ENCODE data around the gene ERBB4.
"Not testable (repeated sequence)": the region's sequence is repeated elsewhere in the genome, so short reads cannot be mapped to it uniquely, and the experiment has no call there.

The ERBB4 gene

DNA sequence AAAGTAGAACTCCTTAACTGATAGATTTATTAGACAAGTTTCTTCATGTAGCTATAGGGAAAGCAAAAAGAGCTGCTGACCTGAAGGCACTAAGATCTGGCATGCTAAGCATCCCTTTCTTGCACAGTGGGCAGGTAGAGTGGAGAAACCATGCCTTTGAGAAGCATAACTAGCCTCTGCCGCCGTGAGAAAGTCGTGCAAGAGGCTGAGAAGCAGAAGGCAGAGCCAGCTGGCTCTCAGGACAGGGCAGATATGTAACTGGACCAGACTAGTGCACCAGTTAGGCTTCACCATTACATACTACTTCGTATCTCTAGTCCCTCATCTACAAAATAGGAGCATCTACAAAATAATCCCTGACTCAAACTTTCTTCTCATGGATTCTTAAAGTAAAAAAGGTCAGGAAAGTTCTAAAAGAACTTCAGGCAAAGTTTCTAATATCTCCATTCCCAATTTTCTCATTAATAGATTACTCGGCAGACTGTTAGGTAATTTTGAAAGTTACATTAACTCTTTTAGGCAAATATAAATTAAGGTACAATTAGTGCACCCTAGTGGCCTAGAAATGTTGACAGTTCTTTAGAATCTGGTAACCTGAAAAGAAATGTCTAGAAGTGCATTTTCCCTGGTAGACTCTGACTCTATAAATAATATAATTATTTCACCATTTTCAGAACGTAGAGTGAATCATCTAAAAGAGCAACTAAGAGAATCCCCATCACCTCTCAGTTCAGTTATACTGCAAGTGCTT, 10.3 kb downstream of the ERBB4 start:
- DNase-seq = no peak

- no peak for DNase-seq
Measured at GRCh38 chr2:212526059-212526458, 12.5 kb downstream of the ERBB4 start.

DNA sequence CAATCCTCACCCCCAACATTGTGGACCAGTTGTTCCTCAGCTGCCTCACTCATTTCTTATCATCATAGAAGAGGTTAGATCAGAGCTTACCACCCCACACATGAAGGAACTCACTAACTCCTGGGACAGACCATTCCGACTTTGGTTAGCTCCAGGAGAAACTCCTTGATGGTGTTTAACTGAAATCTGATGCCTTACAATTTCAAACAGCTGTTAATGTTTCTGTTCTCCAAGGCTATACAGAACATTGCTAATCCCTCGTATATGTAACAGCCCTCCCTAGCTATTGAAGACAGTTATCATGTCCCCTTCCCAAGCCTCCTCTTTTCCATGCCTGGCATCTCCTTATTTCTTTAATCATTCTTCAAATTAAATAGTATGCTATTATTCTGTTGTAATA, 14.8 kb downstream of the ERBB4 start:
- no peak for DNase-seq

DNA sequence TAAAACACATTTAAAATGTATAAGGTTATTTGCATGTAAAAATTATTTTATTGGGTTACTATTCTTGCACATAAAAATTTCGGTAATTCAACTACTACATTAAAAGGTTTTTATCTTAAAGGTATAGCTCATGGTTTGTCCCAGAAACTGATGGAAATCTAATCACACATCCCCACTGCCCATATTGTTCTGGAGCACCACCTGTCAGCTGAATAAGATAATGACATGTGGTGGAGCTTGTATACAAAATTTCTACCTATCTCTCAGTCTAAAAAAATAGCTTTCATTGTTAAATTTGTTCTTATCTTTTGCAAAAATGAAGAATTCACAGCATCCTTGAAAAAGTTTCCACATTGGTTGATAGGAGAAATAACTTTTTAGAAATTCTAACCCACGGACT, 18.3 kb downstream of the ERBB4 start:
- peak; percentile 8 for DNase-seq

DNA sequence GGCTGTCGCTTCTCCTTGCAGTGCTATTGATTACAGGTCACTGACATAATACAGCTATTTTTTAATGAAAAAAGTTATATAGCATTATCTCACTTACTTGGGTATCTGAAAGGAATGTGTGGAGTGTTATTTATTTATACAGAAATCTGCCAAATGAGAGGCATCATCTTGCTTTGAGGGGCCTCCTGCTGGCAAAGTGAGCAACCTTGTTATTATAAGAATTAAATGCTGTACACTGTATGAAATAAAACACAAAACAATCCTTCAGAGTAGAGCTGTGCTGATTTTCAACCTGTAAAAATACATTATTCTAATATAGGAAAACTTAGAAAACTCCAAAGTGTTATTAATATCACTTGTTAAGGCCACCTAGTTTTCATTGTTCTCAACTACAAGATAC, 20.9 kb downstream of the ERBB4 start:
- no peak for DNase-seq

- no peak for DNase-seq
Measured at GRCh38 chr2:212505586-212505985, 33.0 kb downstream of the ERBB4 start.

DNA sequence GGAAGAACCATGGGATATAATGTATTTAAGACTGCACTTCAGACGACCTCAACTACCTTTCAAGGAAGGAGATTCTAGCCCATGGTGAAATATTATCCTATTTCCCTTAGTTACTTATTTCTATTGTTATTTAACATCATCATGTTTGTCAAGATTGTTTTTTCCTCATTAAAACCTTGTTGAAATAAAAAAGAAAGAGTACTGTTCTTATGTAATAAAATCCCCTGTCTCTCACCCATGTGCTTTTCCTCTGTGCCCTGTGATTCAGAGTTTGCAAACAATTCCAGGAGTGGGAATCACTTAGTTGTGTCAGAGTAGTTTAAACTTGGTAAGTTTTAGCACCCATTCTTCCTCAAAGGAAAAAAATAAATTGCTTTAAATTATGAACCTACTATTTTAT, 43.6 kb downstream of the ERBB4 start:
- no peak for DNase-seq

- no peak for DNase-seq
Measured at GRCh38 chr2:212494418-212495020, 44.1 kb downstream of the ERBB4 start.

- no peak for DNase-seq
Measured at GRCh38 chr2:212489719-212490346, 48.8 kb downstream of the ERBB4 start.

GRCh38 chr2:212488611-212489010, 50.0 kb downstream of the ERBB4 start:
- no peak for DNase-seq

GRCh38 chr2:212484563-212485080, 54.0 kb downstream of the ERBB4 start:
- peak; percentile 62 for DNase-seq

DNA sequence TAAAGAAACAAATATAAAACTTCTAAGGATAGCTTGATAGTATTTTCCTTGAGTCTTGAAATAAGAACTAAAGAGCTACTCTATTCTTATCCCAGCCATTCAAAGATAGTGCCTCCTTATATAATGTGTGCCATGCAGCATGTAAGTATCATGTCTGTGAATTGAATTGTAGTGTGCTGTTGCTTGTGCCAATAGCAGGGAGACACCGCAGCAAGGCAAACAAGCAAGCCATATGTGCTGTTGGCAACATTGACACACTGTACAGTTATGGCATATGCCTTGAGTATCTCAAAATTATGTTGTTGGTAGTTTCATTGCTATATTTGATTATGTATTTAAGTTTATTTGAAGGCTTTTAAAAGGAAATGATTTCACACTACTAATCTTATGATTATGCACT, 58.2 kb downstream of the ERBB4 start:
- no peak for DNase-seq

DNA sequence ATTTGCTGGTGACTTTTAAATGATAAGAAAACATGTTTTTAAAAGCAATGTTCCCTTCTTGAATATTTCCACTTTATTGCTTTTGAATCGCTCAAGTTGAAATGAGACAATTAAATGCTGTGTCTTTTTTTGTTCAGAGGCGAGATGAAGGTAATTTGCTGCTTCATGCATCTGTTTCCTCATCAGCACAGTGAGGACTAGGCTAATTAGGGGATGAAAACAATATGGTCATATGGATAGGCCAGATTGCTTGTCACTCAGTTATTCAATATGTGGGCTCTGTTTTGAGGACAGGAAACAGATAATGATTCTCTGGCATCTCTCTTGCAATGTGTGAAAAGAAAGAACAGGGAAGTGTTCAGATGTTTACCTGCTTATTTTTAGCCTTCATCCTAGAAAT, 61.0 kb downstream of the ERBB4 start:
- DNase-seq = no peak

GRCh38 chr2:212473211-212473610, 65.4 kb downstream of the ERBB4 start:
- DNase-seq = no peak

- DNase-seq = not testable (repeated sequence)
Measured at GRCh38 chr2:212467551-212467950, 71.1 kb downstream of the ERBB4 start.

- DNase-seq = no peak
Measured at GRCh38 chr2:212465456-212465855, 73.1 kb downstream of the ERBB4 start.

DNA sequence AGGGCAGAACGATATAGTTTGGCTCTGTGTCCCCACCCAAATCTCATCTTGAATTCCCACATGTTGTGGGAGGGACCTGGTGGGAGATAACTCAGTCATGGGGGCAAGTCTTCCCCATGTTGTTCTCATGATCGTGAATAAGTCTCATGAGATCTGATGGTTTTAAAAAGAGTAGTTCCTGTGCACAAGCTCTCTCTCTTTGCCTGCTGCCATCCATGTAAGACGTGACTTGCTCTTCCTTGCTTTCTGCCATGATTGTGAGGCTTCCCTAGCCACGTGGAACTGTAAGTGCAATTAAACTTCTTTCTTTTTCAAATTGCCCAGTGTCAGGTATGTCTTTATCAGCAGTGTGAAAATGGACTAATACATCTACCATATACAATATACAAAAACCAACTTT, 76.9 kb downstream of the ERBB4 start:
- not testable (repeated sequence) for DNase-seq

DNA sequence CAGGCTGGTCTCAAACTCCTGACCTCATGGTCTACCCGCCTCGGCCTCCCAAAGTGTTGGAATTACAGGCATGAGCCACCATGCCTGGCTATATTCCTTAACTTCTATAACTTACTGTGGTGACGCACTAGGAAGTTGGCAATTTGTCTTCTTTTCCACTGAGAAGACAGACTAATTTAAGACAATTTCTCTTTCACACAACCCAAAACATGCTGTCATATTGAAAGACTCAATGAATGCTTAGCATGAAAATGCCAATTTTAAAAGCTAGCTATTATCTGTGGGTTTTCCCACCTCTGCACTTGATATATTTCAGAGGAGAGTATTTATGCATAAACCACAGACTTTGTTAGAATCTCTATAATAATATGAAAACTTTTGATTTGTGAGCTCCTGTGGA, 84.5 kb downstream of the ERBB4 start:
- DNase-seq = no peak

- DNase-seq = peak; percentile 84
Measured at GRCh38 chr2:212451786-212452231, 86.8 kb downstream of the ERBB4 start.

- no peak for DNase-seq
Measured at GRCh38 chr2:212448698-212449097, 89.9 kb downstream of the ERBB4 start.

DNA sequence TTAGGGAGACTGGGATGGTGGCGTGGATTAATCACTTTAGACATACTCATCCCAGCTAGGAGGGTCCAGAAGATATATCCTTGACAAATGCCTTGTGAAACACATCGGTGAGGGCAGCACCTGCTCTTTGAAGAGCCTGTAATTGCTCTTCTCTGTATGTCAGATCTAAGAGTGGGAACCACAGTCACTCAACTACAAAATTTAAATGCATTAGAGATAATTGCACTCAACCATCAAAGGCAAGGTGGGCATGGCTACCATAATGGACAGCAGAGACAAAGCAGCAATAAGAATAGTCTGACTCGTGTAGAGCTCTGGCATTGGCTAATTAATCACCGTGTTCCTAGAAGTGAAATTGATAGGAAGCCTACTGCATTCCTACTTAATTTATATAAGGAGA, 96.8 kb downstream of the ERBB4 start:
- DNase-seq = no peak

DNA sequence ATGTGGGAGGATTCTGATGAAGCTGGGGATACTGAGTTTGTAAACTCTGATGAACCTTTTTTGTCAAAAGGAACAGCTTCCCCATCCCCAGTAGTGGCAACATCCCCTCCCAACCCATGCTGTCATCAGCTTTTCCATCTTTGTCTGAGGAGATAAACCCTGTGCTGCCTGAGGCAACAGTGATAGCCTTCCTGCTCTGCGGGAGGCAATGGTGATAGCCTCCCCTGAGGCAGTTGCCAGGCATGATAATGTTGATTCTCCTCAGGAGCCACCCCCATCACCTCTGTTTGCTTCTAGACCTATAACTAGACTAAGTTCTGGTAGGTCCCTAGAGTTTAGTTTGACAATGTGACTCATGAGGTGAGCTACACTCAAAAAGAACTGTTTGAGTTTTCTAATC, 97.5 kb downstream of the ERBB4 start:
- no peak for DNase-seq

- no peak for DNase-seq
Measured at GRCh38 chr2:212428681-212429478, 109.7 kb downstream of the ERBB4 start.
